Measurements from ENCODE around the gene ZNF784.
"Not testable (repeated sequence)": the region's sequence is repeated elsewhere in the genome, so short reads cannot be mapped to it uniquely, and the experiment has no call there.

ZNF784 gene

GRCh38 chr19:55576746-55577145 is 47.6 kb downstream of the ZNF784 start:
- POLR2A ChIA-PET = no interaction called here
- CTCF ChIA-PET = interaction anchor here (0.5 kb wide), 1 partner anchor 44 kb away, joined by 3 read pairs; no protein-coding TSS in a partner anchor
- DNase-seq = no peak

GRCh38 chr19:55573929-55574328 is 50.4 kb downstream of the ZNF784 start:
- CTCF ChIA-PET = interaction anchor here (0.7 kb wide), 1 partner anchor 114 kb away, joined by 3 read pairs; no protein-coding TSS in a partner anchor
- DNase-seq = not testable (repeated sequence)
- no CpG with 5 or more reads among the region's 6 CpGs for WGBS (ENCODE audit: insufficient coverage)

More at GRCh38 chr19:55576746-55577145, 47.6 kb downstream of the ZNF784 start:
- Histone ChIP-seq H3K4me3 (ENCODE audit: control insufficient read depth in 1 of 7, extremely low read depth in 1 of 7, insufficient read depth in 4 of 7, low read depth in 2 of 7, low read length in 6 of 7) (no peak overlapping the region), H3K27me3 (replicated peaks in 2 of 5; ENCODE audit: control insufficient read depth in 4 of 5, insufficient read depth in 5 of 5, low read length in 4 of 5) (no peaks in the 10 kb centered on the region), H3K36me3 (ENCODE audit: control insufficient read depth in 4 of 4, insufficient read depth in 4 of 4, low read length in 3 of 4) (peaks cover 0 to 18% (median 10%) of the 10 kb centered on the region in 4 experiments), H3K27ac (ENCODE audit: insufficient read depth in 1 of 2, low read depth in 1 of 2, low read length in 2 of 2, poor library complexity in 1 of 2, severe bottlenecking in 2 of 2) (no peak overlapping the region), H3K9me3 (ENCODE audit: control extremely low read depth in 1 of 5, control insufficient read depth in 4 of 5, insufficient read depth in 2 of 5, low read depth in 1 of 5, low read length in 4 of 5) (no peaks in the 10 kb centered on the region), H3K4me1 (ENCODE audit: control extremely low read depth in 1 of 4, control insufficient read depth in 4 of 4, insufficient read depth in 4 of 4, low read length in 3 of 4) (peaks cover 0 to 17% (median 13%) of the 10 kb centered on the region in 4 experiments)
- WGBS (ENCODE audit: insufficient coverage) = 91% methylated on average over 1 of the region's 5 CpGs

More at GRCh38 chr19:55573929-55574328, 50.4 kb downstream of the ZNF784 start:
- POLR2A ChIA-PET; H3K4me3 ChIP-seq (ENCODE audit: control insufficient read depth in 1 of 7, extremely low read depth in 1 of 7, insufficient read depth in 4 of 7, low read depth in 2 of 7, low read length in 6 of 7); H3K4me1 ChIP-seq (ENCODE audit: control extremely low read depth in 1 of 4, control insufficient read depth in 4 of 4, insufficient read depth in 4 of 4, low read length in 3 of 4); H3K27ac ChIP-seq (ENCODE audit: insufficient read depth in 1 of 2, low read depth in 1 of 2, low read length in 2 of 2, poor library complexity in 1 of 2, severe bottlenecking in 2 of 2); H3K27me3 ChIP-seq (replicated peaks in 2 of 5; ENCODE audit: control insufficient read depth in 4 of 5, insufficient read depth in 5 of 5, low read length in 4 of 5); H3K9me3 ChIP-seq (ENCODE audit: control extremely low read depth in 1 of 5, control insufficient read depth in 4 of 5, insufficient read depth in 2 of 5, low read depth in 1 of 5, low read length in 4 of 5): not testable (repeated sequence)
- peaks cover 0 to 17% (median 9%) of the 10 kb centered on the region in 4 experiments for H3K36me3 ChIP-seq (ENCODE audit: control insufficient read depth in 4 of 4, insufficient read depth in 4 of 4, low read length in 3 of 4)
